ENCODE results near the gene LAGE3. TPM values are rescaled to one million over a fixed set of nuclear protein-coding genes. Genes with fewer than 3 reads are reported as not detected.

LAGE3 gene
- total and polyA plus RNA-seq, 7 donors = 10.7 to 64.8 (median 24.1) TPM

DNA sequence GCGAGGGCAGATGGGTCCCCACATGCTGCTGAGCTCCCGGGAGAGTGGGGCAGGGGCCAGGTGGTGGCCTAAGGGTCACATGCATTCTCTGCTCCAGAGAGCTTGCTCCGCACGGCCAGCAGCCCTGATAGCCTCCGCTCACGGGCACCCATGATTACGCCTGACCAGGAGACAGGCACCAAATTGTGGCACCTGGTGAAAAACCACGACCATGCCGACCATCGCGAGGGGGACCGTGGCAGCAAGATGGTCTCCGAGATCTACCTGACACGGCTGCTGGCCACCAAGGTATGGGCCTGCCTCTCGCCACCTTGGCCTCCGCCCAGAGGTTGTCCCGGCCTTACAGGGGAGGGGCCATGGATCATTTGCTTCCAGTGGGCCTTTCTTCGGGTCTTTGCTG lies 9.2 kb downstream of the LAGE3 start:
- TF ChIP-seq, protein P1, sequence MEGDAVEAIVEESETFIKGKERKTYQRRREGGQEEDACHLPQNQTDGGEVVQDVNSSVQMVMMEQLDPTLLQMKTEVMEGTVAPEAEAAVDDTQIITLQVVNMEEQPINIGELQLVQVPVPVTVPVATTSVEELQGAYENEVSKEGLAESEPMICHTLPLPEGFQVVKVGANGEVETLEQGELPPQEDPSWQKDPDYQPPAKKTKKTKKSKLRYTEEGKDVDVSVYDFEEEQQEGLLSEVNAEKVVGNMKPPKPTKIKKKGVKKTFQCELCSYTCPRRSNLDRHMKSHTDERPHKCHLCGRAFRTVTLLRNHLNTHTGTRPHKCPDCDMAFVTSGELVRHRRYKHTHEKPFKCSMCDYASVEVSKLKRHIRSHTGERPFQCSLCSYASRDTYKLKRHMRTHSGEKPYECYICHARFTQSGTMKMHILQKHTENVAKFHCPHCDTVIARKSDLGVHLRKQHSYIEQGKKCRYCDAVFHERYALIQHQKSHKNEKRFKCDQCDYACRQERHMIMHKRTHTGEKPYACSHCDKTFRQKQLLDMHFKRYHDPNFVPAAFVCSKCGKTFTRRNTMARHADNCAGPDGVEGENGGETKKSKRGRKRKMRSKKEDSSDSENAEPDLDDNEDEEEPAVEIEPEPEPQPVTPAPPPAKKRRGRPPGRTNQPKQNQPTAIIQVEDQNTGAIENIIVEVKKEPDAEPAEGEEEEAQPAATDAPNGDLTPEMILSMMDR (IDR thresholded peaks at IDR 0.05) = no peak
- H3K27ac ChIP-seq = no peak overlapping the region
- H3K4me3 ChIP-seq = no peak overlapping the region
- H3K4me1 ChIP-seq = no peaks in the 10 kb centered on the region
- H3K27me3 ChIP-seq (ENCODE audit: insufficient read depth in 3 of 3, low read length in 2 of 3) = no peaks in the 10 kb centered on the region
- no peak for DNase-seq
- intact Hi-C loops (cut with DNase I) = no loop called here
- no peak for ATAC-seq
- no peaks in the 10 kb centered on the region for H3K9me3 ChIP-seq
- peaks cover 0 to 46% of the 10 kb centered on the region in 2 donors for H3K36me3 ChIP-seq (ENCODE audit: insufficient read depth in 1 of 2, low read depth in 1 of 2)
- WGBS, 3 donors = 88 to 92% (median 90%) methylated on average over 18 of the region's 18 CpGs

DNA sequence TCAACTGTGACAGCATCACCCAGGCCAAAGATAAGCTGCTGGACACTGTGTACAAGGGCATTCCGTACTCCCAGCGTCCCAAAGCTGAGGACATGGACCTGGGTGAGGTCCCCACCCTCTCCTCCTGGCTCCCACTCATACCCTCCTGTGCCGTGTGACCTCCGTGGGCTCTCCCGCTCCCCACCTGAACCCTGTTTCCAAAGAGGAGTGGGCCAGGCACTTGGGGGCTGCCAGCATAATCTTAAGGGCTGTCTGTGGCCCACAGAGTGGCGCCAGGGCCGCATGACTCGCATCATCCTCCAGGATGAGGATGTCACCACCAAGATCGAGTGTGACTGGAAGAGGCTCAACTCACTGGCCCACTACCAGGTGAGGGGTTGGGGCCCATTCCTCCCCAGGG lies 10.0 kb downstream of the LAGE3 start:
- H3K9me3 ChIP-seq = no peaks in the 10 kb centered on the region
- DNase-seq (no peak), ATAC-seq (no peak)
- peaks cover 0 to 46% of the 10 kb centered on the region in 2 donors for H3K36me3 ChIP-seq (ENCODE audit: insufficient read depth in 1 of 2, low read depth in 1 of 2)
- TF ChIP-seq, protein P1 (IDR thresholded peaks at IDR 0.05) = no peak
- no peak overlapping the region for H3K27ac ChIP-seq
- H3K4me3 ChIP-seq = no peak overlapping the region
- no peaks in the 10 kb centered on the region for H3K27me3 ChIP-seq (ENCODE audit: insufficient read depth in 3 of 3, low read length in 2 of 3)
- intact Hi-C loops (cut with DNase I) = no loop called here
- H3K4me1 ChIP-seq = no peaks in the 10 kb centered on the region
- 85 to 94% (median 91%) methylated on average over 6 to 9 of the region's 9 CpGs for WGBS, 3 donors

DNA sequence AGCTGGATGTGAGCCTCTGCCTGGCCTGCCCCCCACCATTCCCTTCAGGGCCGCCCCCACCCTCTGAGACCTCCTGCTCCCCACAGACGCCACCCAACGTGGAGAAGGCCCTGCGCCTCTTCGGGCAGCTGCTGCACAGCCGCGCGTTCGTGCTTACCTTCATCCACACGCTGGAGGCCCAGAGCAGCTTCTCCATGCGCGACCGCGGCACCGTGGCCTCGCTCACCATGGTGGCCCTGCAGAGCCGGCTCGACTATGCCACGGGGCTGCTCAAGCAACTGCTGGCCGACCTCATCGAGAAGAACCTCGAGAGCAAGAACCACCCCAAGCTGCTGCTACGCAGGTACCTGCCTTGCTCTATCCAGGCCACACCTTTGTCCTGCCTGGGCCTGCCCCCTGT lies 10.9 kb downstream of the LAGE3 start:
- TF ChIP-seq, protein P1 (IDR thresholded peaks at IDR 0.05) = no peak
- 92 to 93% (median 92%) methylated on average over 20 to 23 of the region's 23 CpGs for WGBS, 3 donors
- H3K36me3 ChIP-seq (ENCODE audit: insufficient read depth in 1 of 2, low read depth in 1 of 2) = peaks cover 0 to 46% of the 10 kb centered on the region in 2 donors

DNA sequence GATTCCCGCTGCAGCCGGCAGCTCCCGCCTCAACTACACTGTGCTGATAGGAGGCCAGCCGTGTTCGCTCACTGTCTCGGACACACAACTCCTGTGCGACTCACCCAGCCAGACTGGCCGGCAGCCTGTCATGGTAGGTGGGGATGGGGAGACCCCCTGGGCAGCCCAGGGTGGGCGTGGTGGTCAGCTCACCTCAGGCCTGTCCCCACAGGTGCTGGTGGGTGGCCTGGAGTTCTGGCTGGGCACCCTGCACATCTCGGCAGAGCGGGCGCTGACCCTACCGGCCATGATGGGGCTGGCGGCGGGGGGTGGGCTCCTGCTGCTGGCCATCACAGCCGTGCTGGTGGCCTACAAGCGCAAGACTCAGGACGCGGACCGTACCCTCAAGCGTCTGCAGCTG lies 11.5 kb downstream of the LAGE3 start:
- H3K4me3 ChIP-seq = no peak overlapping the region
- H3K36me3 ChIP-seq (ENCODE audit: insufficient read depth in 1 of 2, low read depth in 1 of 2) = peaks cover 0 to 46% of the 10 kb centered on the region in 2 donors
- H3K27me3 ChIP-seq (ENCODE audit: insufficient read depth in 3 of 3, low read length in 2 of 3) = no peaks in the 10 kb centered on the region
- no peak for ATAC-seq
- H3K9me3 ChIP-seq = no peaks in the 10 kb centered on the region
- DNase-seq = no peak
- intact Hi-C loops (cut with DNase I) = no loop called here
- WGBS, 3 donors = 94 to 100% (median 96%) methylated on average over 1 to 21 of the region's 21 CpGs
- no peak overlapping the region for H3K27ac ChIP-seq
- TF ChIP-seq, protein P1 (IDR thresholded peaks at IDR 0.05) = no peak
- H3K4me1 ChIP-seq = no peaks in the 10 kb centered on the region

More for the DNA sequence above, 10.9 kb downstream of the LAGE3 start:
- DNase-seq (no peak), ATAC-seq (no peak)
- no peak overlapping the region for H3K27ac ChIP-seq
- no peak overlapping the region for H3K4me3 ChIP-seq
- H3K9me3 ChIP-seq = no peaks in the 10 kb centered on the region
- intact Hi-C loops (cut with DNase I) = no loop called here
- H3K4me1 ChIP-seq = no peaks in the 10 kb centered on the region
- H3K27me3 ChIP-seq (ENCODE audit: insufficient read depth in 3 of 3, low read length in 2 of 3) = no peaks in the 10 kb centered on the region

DNA sequence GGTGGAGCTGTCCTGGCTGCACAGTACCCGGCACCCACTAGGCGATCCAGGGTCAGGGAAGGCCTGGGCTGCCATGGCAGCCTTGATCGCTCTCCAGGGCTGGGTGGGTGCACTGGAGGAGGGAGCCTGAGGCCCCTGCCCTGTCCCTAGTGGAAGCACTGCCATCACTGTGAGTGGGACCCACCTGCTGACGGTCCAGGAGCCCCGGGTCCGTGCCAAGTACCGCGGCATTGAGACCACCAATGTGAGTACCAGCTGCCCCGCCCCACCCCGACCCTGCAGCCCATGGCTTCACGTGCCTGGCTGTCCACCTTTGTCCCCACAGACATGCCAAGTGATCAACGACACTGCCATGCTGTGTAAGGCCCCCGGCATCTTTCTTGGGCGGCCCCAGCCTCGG lies 12.2 kb downstream of the LAGE3 start:
- TF ChIP-seq, protein P1 (IDR thresholded peaks at IDR 0.05) = no peak
- Histone ChIP-seq H3K4me1 (no peaks in the 10 kb centered on the region), H3K9me3 (no peaks in the 10 kb centered on the region), H3K27me3 (ENCODE audit: insufficient read depth in 3 of 3, low read length in 2 of 3) (no peaks in the 10 kb centered on the region), H3K36me3 (ENCODE audit: insufficient read depth in 1 of 2, low read depth in 1 of 2) (peaks cover 0 to 46% of the 10 kb centered on the region in 2 donors), H3K27ac (no peak overlapping the region), H3K4me3 (no peak overlapping the region)
- 88 to 95% (median 92%) methylated on average over 12 to 15 of the region's 15 CpGs for WGBS, 3 donors
- ATAC-seq (no peak), DNase-seq (no peak)
- intact Hi-C loops (cut with DNase I) = no loop called here

Measured in psoas muscle (tissue), 8 donors.